GM06990 (cell line): ENCODE results near the gene COL19A1.
A peak's percentile ranks its signal among the peaks of the same experiment; 100 is the strongest.

ENCODE experiments used
- DNase-seq: peaks from one replicate; pipeline ENCODE4 v3.0.0-alpha.2; 2011; ENCODE audit not compliant: insufficient read length; ENCODE audit errors: extremely low read depth
- H3K27me3 ChIP-seq: replicated peaks from 2 replicates; pipeline ENCODE4 v1.6.0; 2011; ENCODE audit warnings: low read length; ENCODE audit not compliant: control insufficient read depth, insufficient read depth
- H3K36me3 ChIP-seq: 2 replicates; pipeline ENCODE4 v1.5.1; 2011; ENCODE audit warnings: low read length; ENCODE audit not compliant: control insufficient read depth, insufficient read depth
- H3K4me3 ChIP-seq: replicated peaks from 2 replicates; pipeline ENCODE4 v1.5.1; 2011; ENCODE audit warnings: low read depth, mild to moderate bottlenecking, control low read depth, low read length
- CTCF ChIP-seq: IDR thresholded peaks from 2 replicates; pipeline ENCODE4 v1.5.1; 2011; ENCODE audit warnings: low read length, control low read depth, mild to moderate bottlenecking, inconsistent platforms; ENCODE audit not compliant: insufficient read depth, poor library complexity, severe bottlenecking

COL19A1 gene

GRCh38 chr6:70103798-70104197 is 237.4 kb downstream of the COL19A1 start:
- no peaks in the 10 kb centered on the region for H3K36me3 ChIP-seq
- H3K4me3 ChIP-seq: no peak overlapping the region
- no peaks in the 10 kb centered on the region for H3K27me3 ChIP-seq
- TF ChIP-seq CTCF: peak; percentile 47
- DNase-seq: no peak

- Histone ChIP-seq H3K36me3 (no peaks in the 10 kb centered on the region), H3K4me3 (no peak overlapping the region), H3K27me3 (no peaks in the 10 kb centered on the region)
- DNase-seq: no peak
- peak; percentile 61 for TF ChIP-seq CTCF
Observed at GRCh38 chr6:70107852-70108629, 241.7 kb downstream of the COL19A1 start.

- Histone ChIP-seq H3K4me3 (no peak overlapping the region), H3K27me3 (no peaks in the 10 kb centered on the region), H3K36me3 (no peaks in the 10 kb centered on the region)
- DNase-seq: no peak
- TF ChIP-seq CTCF: no peak
Observed at GRCh38 chr6:70110126-70111022, 244.0 kb downstream of the COL19A1 start.

GRCh38 chr6:70111737-70112136 is 245.4 kb downstream of the COL19A1 start:
- TF ChIP-seq CTCF: no peak
- Histone ChIP-seq H3K36me3 (no peaks in the 10 kb centered on the region), H3K4me3 (no peak overlapping the region), H3K27me3 (no peaks in the 10 kb centered on the region)
- DNase-seq: no peak

- Histone ChIP-seq H3K4me3 (no peak overlapping the region), H3K27me3 (no peaks in the 10 kb centered on the region), H3K36me3 (no peaks in the 10 kb centered on the region)
- TF ChIP-seq CTCF: no peak
- no peak for DNase-seq
Observed at GRCh38 chr6:70112716-70113115, 246.4 kb downstream of the COL19A1 start.
